ENCODE measurements around the gene RPS6KA3.

- TF ChIP-seq CTCF (IDR thresholded peaks at IDR 0.05) (no peak), POLR2AphosphoS5 (IDR thresholded peaks at IDR 0.05) (no peak), EP300 (IDR thresholded peaks at IDR 0.05) (no peak)
Observed at GRCh38 chrX:20274121-20274520, 7.4 kb upstream of the RPS6KA3 start.
